Right forelimb (tissue), 1 donor: ENCODE results near the gene UNC13A.
"Not testable (repeated sequence)": the region's sequence is repeated elsewhere in the genome, so short reads cannot be mapped to it uniquely, and the experiment has no call there.

Source experiments
- DNase-seq: peaks from one replicate; pipeline ENCODE4 v3.0.0-alpha.2; 2018

UNC13A gene

GRCh38 chr19:17599780-17600179 is 88.4 kb downstream of the UNC13A start:
- DNase-seq = no peak

- no peak for DNase-seq
Observed at GRCh38 chr19:17598953-17599352, 89.2 kb downstream of the UNC13A start.

GRCh38 chr19:17598063-17598462 is 90.1 kb downstream of the UNC13A start:
- DNase-seq = not testable (repeated sequence)

- DNase-seq = not testable (repeated sequence)
Observed at GRCh38 chr19:17594296-17594695, 93.9 kb downstream of the UNC13A start.

- DNase-seq = no peak
Observed at GRCh38 chr19:17590866-17591265, 97.3 kb downstream of the UNC13A start.

GRCh38 chr19:17585395-17585794 is 102.8 kb downstream of the UNC13A start:
- not testable (repeated sequence) for DNase-seq

GRCh38 chr19:17584132-17584531 is 104.0 kb downstream of the UNC13A start:
- DNase-seq = no peak

GRCh38 chr19:17582613-17583012 is 105.5 kb downstream of the UNC13A start:
- DNase-seq = no peak

- no peak for DNase-seq
Observed at GRCh38 chr19:17581211-17581874, 106.8 kb downstream of the UNC13A start.

GRCh38 chr19:17580470-17581144 is 107.5 kb downstream of the UNC13A start:
- no peak for DNase-seq

- peak; percentile 65 for DNase-seq
Observed at GRCh38 chr19:17579661-17580244, 108.4 kb downstream of the UNC13A start.

GRCh38 chr19:17577457-17578097 is 110.6 kb downstream of the UNC13A start:
- no peak for DNase-seq

- DNase-seq = peak; percentile 76
Observed at GRCh38 chr19:17576758-17577456, 111.2 kb downstream of the UNC13A start.

GRCh38 chr19:17575871-17576757 is 112.0 kb downstream of the UNC13A start:
- DNase-seq = no peak

- no peak for DNase-seq
Observed at GRCh38 chr19:17572638-17573037, 115.5 kb downstream of the UNC13A start.

- no peak for DNase-seq
Observed at GRCh38 chr19:17570791-17571190, 117.4 kb downstream of the UNC13A start.

GRCh38 chr19:17570291-17570690 is 117.9 kb downstream of the UNC13A start:
- DNase-seq = not testable (repeated sequence)

- no peak for DNase-seq
Observed at GRCh38 chr19:17567940-17568339, 120.2 kb downstream of the UNC13A start.

GRCh38 chr19:17565611-17566010 is 122.5 kb downstream of the UNC13A start:
- DNase-seq = no peak

- DNase-seq = no peak
Observed at GRCh38 chr19:17564781-17565180, 123.4 kb downstream of the UNC13A start.

- DNase-seq = no peak
Observed at GRCh38 chr19:17562561-17562960, 125.6 kb downstream of the UNC13A start.

- DNase-seq = no peak
Observed at GRCh38 chr19:17562097-17562496, 126.1 kb downstream of the UNC13A start.
